ENCODE measurements around the gene CSN1S1.
"Not testable (repeated sequence)": the region's sequence is repeated elsewhere in the genome, so short reads cannot be mapped to it uniquely, and the experiment has no call there.

Gene CSN1S1

GRCh38 chr4:69923782-69924410 lies 7.0 kb upstream of the CSN1S1 start:
- H3K79me1 ChIP-seq (ENCODE audit: low read length); H2AK5ac ChIP-seq (ENCODE audit: low read length); H3K36me3 ChIP-seq (ENCODE audit: control insufficient read depth, insufficient read depth, low read length); H3K4ac ChIP-seq (ENCODE audit: low read depth, low read length); H4K8ac ChIP-seq (ENCODE audit: low read depth, low read length); H3K27ac ChIP-seq (ENCODE audit: low read depth, low read length); H2BK15ac ChIP-seq (replicated peaks; ENCODE audit: low read depth); DNase-seq; H4K5ac ChIP-seq (ENCODE audit: low read length); H3K9ac ChIP-seq (ENCODE audit: low read length); H3K18ac ChIP-seq (ENCODE audit: low read length); H3K23ac ChIP-seq (ENCODE audit: low read length); H3K4me2 ChIP-seq (ENCODE audit: low read length); H3K27me3 ChIP-seq (ENCODE audit: insufficient read depth, low read length, poor library complexity); H2BK5ac ChIP-seq (ENCODE audit: low read length); H2BK120ac ChIP-seq (ENCODE audit: low read depth, low read length); H3K4me1 ChIP-seq (ENCODE audit: control insufficient read depth, low read depth, low read length); H3K56ac ChIP-seq (ENCODE audit: low read length); H3K4me3 ChIP-seq (ENCODE audit: low read length); H3K79me2 ChIP-seq (ENCODE audit: control insufficient read depth, insufficient read depth, low read length): not testable (repeated sequence)
- WGBS (ENCODE audit: extremely low coverage, insufficient coverage, low lambda C conversion rate) = no CpG with 5 or more reads among the region's 33 CpGs

- Histone ChIP-seq H3K36me3 (ENCODE audit: control insufficient read depth, insufficient read depth, low read length) (no peaks in the 10 kb centered on the region), H3K23ac (ENCODE audit: low read length) (no peak overlapping the region), H3K79me2 (ENCODE audit: control insufficient read depth, insufficient read depth, low read length) (no peaks in the 10 kb centered on the region), H3K9ac (ENCODE audit: low read length) (no peak overlapping the region), H3K4me1 (ENCODE audit: control insufficient read depth, low read depth, low read length) (no peaks in the 10 kb centered on the region), H2BK5ac (ENCODE audit: low read length) (no peak overlapping the region), H3K4ac (ENCODE audit: low read depth, low read length) (no peak overlapping the region), H3K4me3 (ENCODE audit: low read length) (no peak overlapping the region), H2AK5ac (ENCODE audit: low read length) (no peak overlapping the region), H3K27ac (ENCODE audit: low read depth, low read length) (no peak overlapping the region), H2BK15ac (replicated peaks; ENCODE audit: low read depth) (no peak overlapping the region), H4K5ac (ENCODE audit: low read length) (no peak overlapping the region), H3K27me3 (ENCODE audit: insufficient read depth, low read length, poor library complexity) (no peaks in the 10 kb centered on the region), H3K18ac (ENCODE audit: low read length) (no peak overlapping the region), H4K8ac (ENCODE audit: low read depth, low read length) (no peak overlapping the region), H3K56ac (ENCODE audit: low read length) (no peak overlapping the region), H3K4me2 (ENCODE audit: low read length) (no peak overlapping the region), H2BK120ac (ENCODE audit: low read depth, low read length) (no peak overlapping the region), H3K79me1 (ENCODE audit: low read length) (no peaks in the 10 kb centered on the region)
- no peak for DNase-seq
- WGBS (ENCODE audit: extremely low coverage, insufficient coverage, low lambda C conversion rate) = no CpG with 5 or more reads among the region's 4 CpGs
Measured at GRCh38 chr4:69934150-69934549, 3.3 kb downstream of the CSN1S1 start.

- no peak overlapping the region for H2AK5ac ChIP-seq (ENCODE audit: low read length)
- H3K23ac ChIP-seq (ENCODE audit: low read length) = no peak overlapping the region
- no peak overlapping the region for H2BK5ac ChIP-seq (ENCODE audit: low read length)
- H3K36me3 ChIP-seq (ENCODE audit: control insufficient read depth, insufficient read depth, low read length) = no peaks in the 10 kb centered on the region
- DNase-seq = no peak
- H3K27ac ChIP-seq (ENCODE audit: low read depth, low read length) = no peak overlapping the region
- no peak overlapping the region for H2BK15ac ChIP-seq (replicated peaks; ENCODE audit: low read depth)
- no peak overlapping the region for H3K4me2 ChIP-seq (ENCODE audit: low read length)
- no peak overlapping the region for H3K56ac ChIP-seq (ENCODE audit: low read length)
- H3K18ac ChIP-seq (ENCODE audit: low read length) = no peak overlapping the region
- no peak overlapping the region for H4K8ac ChIP-seq (ENCODE audit: low read depth, low read length)
- H3K27me3 ChIP-seq (ENCODE audit: insufficient read depth, low read length, poor library complexity) = no peaks in the 10 kb centered on the region
- no peak overlapping the region for H4K5ac ChIP-seq (ENCODE audit: low read length)
- H3K79me2 ChIP-seq (ENCODE audit: control insufficient read depth, insufficient read depth, low read length) = no peaks in the 10 kb centered on the region
- no peak overlapping the region for H3K4me3 ChIP-seq (ENCODE audit: low read length)
- no peaks in the 10 kb centered on the region for H3K79me1 ChIP-seq (ENCODE audit: low read length)
- H2BK120ac ChIP-seq (ENCODE audit: low read depth, low read length) = no peak overlapping the region
- H3K4ac ChIP-seq (ENCODE audit: low read depth, low read length) = no peak overlapping the region
- H3K9ac ChIP-seq (ENCODE audit: low read length) = no peak overlapping the region
- H3K4me1 ChIP-seq (ENCODE audit: control insufficient read depth, low read depth, low read length) = no peaks in the 10 kb centered on the region
Measured at GRCh38 chr4:69936566-69936965, 5.7 kb downstream of the CSN1S1 start.

DNA sequence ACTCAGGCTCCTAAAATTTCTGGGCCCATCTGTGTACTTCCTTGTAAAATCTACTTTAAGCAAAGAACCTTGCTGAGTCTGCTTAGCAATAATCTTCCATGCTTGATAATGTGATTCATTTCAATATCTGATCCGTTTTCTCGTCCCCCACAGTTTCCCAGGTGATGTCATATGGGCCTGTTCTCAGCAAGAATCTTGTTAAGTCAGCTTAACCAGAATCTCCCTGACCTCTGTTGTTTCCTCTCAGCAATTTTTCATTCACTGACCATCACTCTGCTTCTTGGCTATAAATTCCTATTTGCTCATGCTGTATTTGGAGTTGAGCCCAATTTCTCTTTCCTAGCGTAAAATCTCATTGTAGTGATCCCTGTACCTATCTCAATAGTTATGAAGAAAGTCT lies 20.7 kb downstream of the CSN1S1 start:
- Histone ChIP-seq H4K5ac (ENCODE audit: low read length) (no peak overlapping the region), H3K23ac (ENCODE audit: low read length) (no peak overlapping the region), H3K4me2 (ENCODE audit: low read length) (no peak overlapping the region), H2BK5ac (ENCODE audit: low read length) (no peak overlapping the region), H3K56ac (ENCODE audit: low read length) (no peak overlapping the region), H3K18ac (ENCODE audit: low read length) (no peak overlapping the region), H2BK120ac (ENCODE audit: low read depth, low read length) (no peak overlapping the region), H3K79me1 (ENCODE audit: low read length) (no peaks in the 10 kb centered on the region), H2AK5ac (ENCODE audit: low read length) (no peak overlapping the region), H3K4me3 (ENCODE audit: low read length) (no peak overlapping the region), H4K8ac (ENCODE audit: low read depth, low read length) (no peak overlapping the region), H3K79me2 (ENCODE audit: control insufficient read depth, insufficient read depth, low read length) (no peaks in the 10 kb centered on the region), H3K36me3 (ENCODE audit: control insufficient read depth, insufficient read depth, low read length) (no peaks in the 10 kb centered on the region), H3K27ac (ENCODE audit: low read depth, low read length) (no peak overlapping the region), H3K4ac (ENCODE audit: low read depth, low read length) (no peak overlapping the region), H3K9ac (ENCODE audit: low read length) (no peak overlapping the region), H2BK15ac (replicated peaks; ENCODE audit: low read depth) (no peak overlapping the region), H3K4me1 (ENCODE audit: control insufficient read depth, low read depth, low read length) (no peaks in the 10 kb centered on the region), H3K27me3 (ENCODE audit: insufficient read depth, low read length, poor library complexity) (no peaks in the 10 kb centered on the region)
- no CpG with 5 or more reads among the region's 3 CpGs for WGBS (ENCODE audit: extremely low coverage, insufficient coverage, low lambda C conversion rate)
- no peak for DNase-seq

DNA sequence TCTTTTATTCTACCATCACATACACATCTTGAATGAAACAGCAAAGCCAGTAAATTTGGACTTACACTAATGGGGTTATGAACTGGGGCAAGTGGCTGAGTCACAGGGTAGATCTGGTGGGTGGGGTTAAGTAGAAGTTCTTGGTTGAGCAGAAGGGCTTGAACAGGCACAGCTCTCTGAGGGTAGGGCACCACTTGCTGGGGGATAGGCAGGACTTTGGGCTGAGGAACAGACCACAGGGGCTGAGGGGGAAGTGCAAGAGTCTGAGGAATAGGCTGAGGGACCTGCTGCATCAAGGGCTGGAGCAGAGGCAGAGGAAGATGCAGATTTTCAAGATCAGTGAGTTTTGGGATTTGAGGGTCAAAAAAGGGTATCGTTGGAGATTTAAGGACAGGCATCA lies 26.3 kb downstream of the CSN1S1 start:
- no peaks in the 10 kb centered on the region for H3K4me1 ChIP-seq (ENCODE audit: control insufficient read depth, low read depth, low read length)
- H3K27ac ChIP-seq (ENCODE audit: low read depth, low read length) = no peak overlapping the region
- no peak overlapping the region for H2AK5ac ChIP-seq (ENCODE audit: low read length)
- no peak overlapping the region for H3K4me3 ChIP-seq (ENCODE audit: low read length)
- H3K9ac ChIP-seq (ENCODE audit: low read length) = no peak overlapping the region
- no peaks in the 10 kb centered on the region for H3K79me1 ChIP-seq (ENCODE audit: low read length)
- H3K79me2 ChIP-seq (ENCODE audit: control insufficient read depth, insufficient read depth, low read length) = no peaks in the 10 kb centered on the region
- no peak overlapping the region for H4K8ac ChIP-seq (ENCODE audit: low read depth, low read length)
- H4K5ac ChIP-seq (ENCODE audit: low read length) = no peak overlapping the region
- H3K4me2 ChIP-seq (ENCODE audit: low read length) = no peak overlapping the region
- H3K4ac ChIP-seq (ENCODE audit: low read depth, low read length) = no peak overlapping the region
- peak; percentile 7 for DNase-seq
- H3K27me3 ChIP-seq (ENCODE audit: insufficient read depth, low read length, poor library complexity) = no peaks in the 10 kb centered on the region
- H2BK15ac ChIP-seq (replicated peaks; ENCODE audit: low read depth) = no peak overlapping the region
- H3K18ac ChIP-seq (ENCODE audit: low read length) = no peak overlapping the region
- H3K56ac ChIP-seq (ENCODE audit: low read length) = no peak overlapping the region
- no peaks in the 10 kb centered on the region for H3K36me3 ChIP-seq (ENCODE audit: control insufficient read depth, insufficient read depth, low read length)
- no CpG with 5 or more reads among the region's 1 CpG for WGBS (ENCODE audit: extremely low coverage, insufficient coverage, low lambda C conversion rate)
- no peak overlapping the region for H3K23ac ChIP-seq (ENCODE audit: low read length)
- no peak overlapping the region for H2BK120ac ChIP-seq (ENCODE audit: low read depth, low read length)
- H2BK5ac ChIP-seq (ENCODE audit: low read length) = no peak overlapping the region

DNA sequence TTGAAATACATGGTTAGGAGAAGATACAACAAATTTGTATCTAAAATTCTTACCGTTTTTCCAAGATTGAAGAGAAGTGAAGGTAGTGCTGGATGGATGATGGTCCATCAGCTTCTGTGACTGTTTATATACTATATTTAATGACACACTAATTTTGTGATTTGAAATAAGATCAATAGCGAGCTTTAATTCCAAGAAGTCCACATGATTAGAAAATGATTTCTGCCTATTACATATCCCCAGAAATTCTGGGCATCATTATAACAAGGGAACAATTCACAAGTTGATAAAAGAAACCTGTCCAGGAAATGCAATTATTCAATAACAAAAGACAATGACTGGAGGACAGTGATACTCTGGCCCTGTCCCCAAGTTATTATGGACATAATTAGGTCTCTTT lies 34.8 kb downstream of the CSN1S1 start, which contains the start of gene CSN2:
CSN2 (minus strand) TSS at position 101 of the 400 bp plus-strand sequence. CDS start 4,733 bp downstream, outside the sequence.
- H3K4me1 ChIP-seq (ENCODE audit: control insufficient read depth, low read depth, low read length) = no peaks in the 10 kb centered on the region
- H3K23ac ChIP-seq (ENCODE audit: low read length) = no peak within 1 kb of the TSS
- no peak within 1 kb of the TSS for H2BK5ac ChIP-seq (ENCODE audit: low read length)
- H3K36me3 ChIP-seq (ENCODE audit: control insufficient read depth, insufficient read depth, low read length) = no peaks in the 10 kb centered on the region
- no peaks in the 10 kb centered on the region for H3K27me3 ChIP-seq (ENCODE audit: insufficient read depth, low read length, poor library complexity)
- H3K79me1 ChIP-seq (ENCODE audit: low read length) = no peaks in the 10 kb centered on the region
- H2AK5ac ChIP-seq (ENCODE audit: low read length) = no peak within 1 kb of the TSS
- H3K18ac ChIP-seq (ENCODE audit: low read length) = no peak within 1 kb of the TSS
- H4K5ac ChIP-seq (ENCODE audit: low read length) = no peak within 1 kb of the TSS
- H3K9ac ChIP-seq (ENCODE audit: low read length) = no peak within 1 kb of the TSS
- no peak within 1 kb of the TSS for H2BK15ac ChIP-seq (replicated peaks; ENCODE audit: low read depth)
- H3K27ac ChIP-seq (ENCODE audit: low read depth, low read length) = no peak within 1 kb of the TSS
- H3K56ac ChIP-seq (ENCODE audit: low read length) = no peak within 1 kb of the TSS
- H4K8ac ChIP-seq (ENCODE audit: low read depth, low read length) = no peak within 1 kb of the TSS
- no peak within 1 kb of the TSS for H2BK120ac ChIP-seq (ENCODE audit: low read depth, low read length)
- WGBS (ENCODE audit: extremely low coverage, insufficient coverage, low lambda C conversion rate) = no CpG with 5 or more reads among the region's 2 CpGs
- no peak within 1 kb of the TSS for H3K4me2 ChIP-seq (ENCODE audit: low read length)
- no peak for DNase-seq
- H3K4ac ChIP-seq (ENCODE audit: low read depth, low read length) = no peak within 1 kb of the TSS
- H3K79me2 ChIP-seq (ENCODE audit: control insufficient read depth, insufficient read depth, low read length) = no peaks in the 10 kb centered on the region
- no peak within 1 kb of the TSS for H3K4me3 ChIP-seq (ENCODE audit: low read length)

All from mesendoderm (in vitro differentiated cells).